GM10248 (cell line): ENCODE data around the gene ZNF777.
"Not testable (repeated sequence)": the region's sequence is repeated elsewhere in the genome, so short reads cannot be mapped to it uniquely, and the experiment has no call there.

Source experiments
- CTCF ChIA-PET: fragments of 300-600 bp; sonication (Branson Sonifier 250); formaldehyde crosslinking; extraction: SDS; loops from one replicate; lab custom pipeline; 2021; ENCODE audit warnings: antibody characterized with exemption; lab: Yijun Ruan, JAX
- POLR2A ChIA-PET: fragments of 350-650 bp; sonication (Branson Sonifier 250); formaldehyde crosslinking; extraction: SDS; loops from one replicate; lab custom pipeline; 2020; ENCODE audit warnings: antibody characterized with exemption; lab: Yijun Ruan, JAX
- DNase-seq: peaks from one replicate; pipeline ENCODE4 v3.0.0; 2012; ENCODE audit errors: extremely low spot score
- TF ChIP-seq, protein P1 (sequence below): IDR thresholded peaks from 2 replicates; pipeline ENCODE4 v1.5.1; 2012; ENCODE audit warnings: mild to moderate bottlenecking, low read depth; ENCODE audit errors: extremely low read depth, missing control alignments, control extremely low read depth

ZNF777 gene

GRCh38 chr7:149397470-149398043 is 63.3 kb downstream of the ZNF777 start:
- CTCF ChIA-PET, result interaction anchor here (0.6 kb wide), 1 partner anchor 392 kb away, joined by 3 read pairs; no protein-coding TSS in a partner anchor
- POLR2A ChIA-PET, result no interaction called here
- TF ChIP-seq, protein P1, sequence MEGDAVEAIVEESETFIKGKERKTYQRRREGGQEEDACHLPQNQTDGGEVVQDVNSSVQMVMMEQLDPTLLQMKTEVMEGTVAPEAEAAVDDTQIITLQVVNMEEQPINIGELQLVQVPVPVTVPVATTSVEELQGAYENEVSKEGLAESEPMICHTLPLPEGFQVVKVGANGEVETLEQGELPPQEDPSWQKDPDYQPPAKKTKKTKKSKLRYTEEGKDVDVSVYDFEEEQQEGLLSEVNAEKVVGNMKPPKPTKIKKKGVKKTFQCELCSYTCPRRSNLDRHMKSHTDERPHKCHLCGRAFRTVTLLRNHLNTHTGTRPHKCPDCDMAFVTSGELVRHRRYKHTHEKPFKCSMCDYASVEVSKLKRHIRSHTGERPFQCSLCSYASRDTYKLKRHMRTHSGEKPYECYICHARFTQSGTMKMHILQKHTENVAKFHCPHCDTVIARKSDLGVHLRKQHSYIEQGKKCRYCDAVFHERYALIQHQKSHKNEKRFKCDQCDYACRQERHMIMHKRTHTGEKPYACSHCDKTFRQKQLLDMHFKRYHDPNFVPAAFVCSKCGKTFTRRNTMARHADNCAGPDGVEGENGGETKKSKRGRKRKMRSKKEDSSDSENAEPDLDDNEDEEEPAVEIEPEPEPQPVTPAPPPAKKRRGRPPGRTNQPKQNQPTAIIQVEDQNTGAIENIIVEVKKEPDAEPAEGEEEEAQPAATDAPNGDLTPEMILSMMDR, result no peak
- no peak for DNase-seq

DNA sequence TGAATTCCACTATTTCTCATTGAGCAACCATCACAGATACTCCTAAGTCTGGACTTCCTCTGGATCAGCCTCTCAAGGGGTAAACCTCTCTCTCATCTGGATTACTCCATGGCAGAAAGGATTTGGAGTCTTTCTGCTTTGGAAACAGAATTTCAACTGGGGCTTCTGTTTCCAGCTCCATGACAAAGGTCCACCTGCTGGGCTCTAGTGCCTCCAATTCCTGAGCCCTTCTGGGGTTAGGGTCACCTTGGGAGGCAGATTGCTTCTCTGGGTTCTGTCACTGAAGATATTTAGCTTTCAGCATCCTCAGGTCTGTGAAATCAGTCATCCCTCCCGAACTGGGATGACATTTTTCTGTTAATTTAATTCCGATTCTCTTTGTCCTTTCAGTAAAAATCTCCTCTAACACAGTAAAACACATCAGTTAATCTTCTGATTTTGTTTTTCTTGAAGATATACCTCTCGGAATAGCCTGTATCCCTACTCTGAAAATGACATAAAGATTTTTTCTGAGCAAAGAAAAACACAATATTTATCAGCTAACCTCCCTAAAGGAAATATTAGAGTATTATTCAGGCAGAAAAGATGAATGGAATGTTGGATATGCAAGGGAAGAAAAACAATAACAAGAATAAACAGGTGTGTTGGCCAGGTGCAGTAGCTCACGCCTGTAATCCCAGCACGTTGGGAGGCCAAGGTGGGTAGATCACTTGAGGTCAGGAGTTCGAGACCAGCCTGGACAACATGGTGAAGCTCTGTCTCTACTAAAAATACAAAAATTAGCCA is 72.1 kb downstream of the ZNF777 start:
- DNase-seq, POLR2A ChIA-PET: not testable (repeated sequence)
- CTCF ChIA-PET, result interaction anchor here (1.3 kb wide), 1 partner anchor 12 kb away, joined by 4 read pairs; no protein-coding TSS in a partner anchor

DNA sequence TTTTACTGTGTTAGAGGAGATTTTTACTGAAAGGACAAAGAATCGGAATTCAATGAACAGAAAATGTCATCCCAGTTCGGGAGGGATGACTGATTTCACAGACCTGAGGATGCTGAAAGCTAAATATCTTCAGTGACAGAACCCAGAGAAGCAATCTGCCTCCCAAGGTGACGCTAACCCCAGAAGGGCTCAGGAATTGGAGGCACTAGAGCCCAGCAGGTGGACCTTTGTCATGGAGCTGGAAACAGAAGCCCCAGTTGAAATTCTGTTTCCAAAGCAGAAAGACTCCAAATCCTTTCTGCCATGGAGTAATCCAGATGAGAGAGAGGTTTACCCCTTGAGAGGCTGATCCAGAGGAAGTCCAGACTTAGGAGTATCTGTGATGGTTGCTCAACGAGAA is 74.3 kb downstream of the ZNF777 start:
- POLR2A ChIA-PET, DNase-seq, CTCF ChIA-PET: not testable (repeated sequence)

DNA sequence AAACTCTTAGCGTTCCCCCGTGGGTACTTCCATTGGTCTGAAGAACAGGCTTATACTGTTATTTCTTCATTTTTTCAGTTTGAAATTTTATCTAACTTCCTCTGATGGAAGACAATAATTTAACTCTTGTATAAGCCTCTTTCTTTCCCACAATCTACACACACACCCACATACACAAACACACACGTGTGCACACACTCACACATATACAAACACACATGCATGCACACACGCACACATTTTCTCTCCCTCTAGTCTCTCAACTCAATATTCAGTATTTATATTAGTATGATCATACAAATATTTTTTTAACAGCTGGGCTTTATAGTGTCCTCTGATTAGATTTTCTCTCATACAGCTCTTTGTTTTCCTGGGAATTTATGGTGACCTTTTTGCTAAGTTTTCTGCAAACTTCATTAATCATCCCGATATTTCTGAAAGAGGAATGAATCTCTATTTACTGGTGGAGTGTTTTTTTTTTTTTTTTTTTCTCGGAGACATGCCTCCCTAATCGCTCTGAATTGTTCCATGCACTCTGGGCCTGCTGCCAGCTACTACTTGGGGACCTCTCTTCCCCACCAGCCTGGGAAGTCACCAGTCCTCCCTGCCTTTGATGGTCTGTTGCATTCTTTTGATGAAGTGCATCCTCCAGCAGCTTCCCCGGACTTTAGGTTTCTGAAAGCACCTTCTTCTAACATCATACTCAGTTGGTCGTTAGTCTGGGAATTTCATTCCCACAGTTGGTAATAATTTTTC is 75.5 kb downstream of the ZNF777 start:
- DNase-seq, result no peak
- TF ChIP-seq, protein P1, result no peak
- POLR2A ChIA-PET, result no interaction called here
- CTCF ChIA-PET, result no interaction called here
